Bronchial epithelial cell (primary cell): ENCODE measurements around the gene ZNF35. TPM values are rescaled to one million over a fixed set of nuclear protein-coding genes. Genes with fewer than 3 reads are reported as not detected.
"Not testable (repeated sequence)": the region's sequence is repeated elsewhere in the genome, so short reads cannot be mapped to it uniquely, and the experiment has no call there.

Source experiments
- DNase-seq: peaks from one replicate; pipeline ENCODE4 v3.0.0-alpha.2; 2010; ENCODE audit warnings: low read depth
- FAIRE-seq: peaks from 2 replicates; lab custom pipeline; 2011; peaks lifted over from hg19 to GRCh38; lab: Jason Lieb, UNC
- H3K27me3 ChIP-seq: 2 replicates; pipeline ENCODE4 v1.5.1; 2011; ENCODE audit warnings: low read length; ENCODE audit not compliant: control insufficient read depth, insufficient read depth
- H3K36me3 ChIP-seq: 2 replicates; pipeline ENCODE4 v1.5.1; 2011; ENCODE audit warnings: low read length; ENCODE audit not compliant: control insufficient read depth, insufficient read depth
- H3K4me3 ChIP-seq: 2 replicates; pipeline ENCODE4 v1.5.1; 2011; ENCODE audit warnings: mild to moderate bottlenecking, low read depth, low read length, control low read depth
- total RNA-seq: library from RNA; depleted of rRNA; stranded (reverse); fragments of >200 nt; gene quantifications from 2 replicates; pipeline ENCODE4 v1.2.1, GENCODE V29; 2014
- TF ChIP-seq, protein P1 (sequence below): IDR thresholded peaks from 2 replicates; pipeline ENCODE4 v1.5.1; 2011; ENCODE audit warnings: mild to moderate bottlenecking, moderate library complexity, low read length, control low read depth, inconsistent platforms; ENCODE audit not compliant: insufficient read depth, severe bottlenecking

The ZNF35 gene
- total RNA-seq, 1 donor from 2014 or later, result 14.5 TPM

DNA sequence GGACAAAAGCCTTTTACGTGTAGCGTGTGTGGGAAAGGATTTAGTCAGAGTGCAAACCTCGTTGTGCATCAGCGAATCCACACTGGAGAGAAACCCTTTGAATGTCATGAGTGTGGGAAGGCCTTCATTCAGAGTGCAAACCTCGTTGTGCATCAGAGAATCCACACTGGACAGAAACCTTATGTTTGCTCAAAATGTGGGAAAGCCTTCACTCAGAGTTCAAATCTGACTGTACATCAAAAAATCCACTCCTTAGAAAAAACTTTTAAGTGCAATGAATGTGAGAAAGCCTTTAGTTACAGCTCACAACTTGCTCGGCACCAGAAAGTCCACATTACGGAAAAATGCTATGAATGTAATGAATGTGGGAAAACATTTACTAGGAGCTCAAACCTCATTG is 10.5 kb downstream of the ZNF35 start:
- no peaks in the 10 kb centered on the region for H3K27me3 ChIP-seq
- DNase-seq (no peak), FAIRE-seq (no peak)
- TF ChIP-seq, protein P1, sequence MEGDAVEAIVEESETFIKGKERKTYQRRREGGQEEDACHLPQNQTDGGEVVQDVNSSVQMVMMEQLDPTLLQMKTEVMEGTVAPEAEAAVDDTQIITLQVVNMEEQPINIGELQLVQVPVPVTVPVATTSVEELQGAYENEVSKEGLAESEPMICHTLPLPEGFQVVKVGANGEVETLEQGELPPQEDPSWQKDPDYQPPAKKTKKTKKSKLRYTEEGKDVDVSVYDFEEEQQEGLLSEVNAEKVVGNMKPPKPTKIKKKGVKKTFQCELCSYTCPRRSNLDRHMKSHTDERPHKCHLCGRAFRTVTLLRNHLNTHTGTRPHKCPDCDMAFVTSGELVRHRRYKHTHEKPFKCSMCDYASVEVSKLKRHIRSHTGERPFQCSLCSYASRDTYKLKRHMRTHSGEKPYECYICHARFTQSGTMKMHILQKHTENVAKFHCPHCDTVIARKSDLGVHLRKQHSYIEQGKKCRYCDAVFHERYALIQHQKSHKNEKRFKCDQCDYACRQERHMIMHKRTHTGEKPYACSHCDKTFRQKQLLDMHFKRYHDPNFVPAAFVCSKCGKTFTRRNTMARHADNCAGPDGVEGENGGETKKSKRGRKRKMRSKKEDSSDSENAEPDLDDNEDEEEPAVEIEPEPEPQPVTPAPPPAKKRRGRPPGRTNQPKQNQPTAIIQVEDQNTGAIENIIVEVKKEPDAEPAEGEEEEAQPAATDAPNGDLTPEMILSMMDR, result no peak
- peaks cover 19% of the 10 kb centered on the region for H3K36me3 ChIP-seq
- H3K4me3 ChIP-seq, result no peak overlapping the region

DNA sequence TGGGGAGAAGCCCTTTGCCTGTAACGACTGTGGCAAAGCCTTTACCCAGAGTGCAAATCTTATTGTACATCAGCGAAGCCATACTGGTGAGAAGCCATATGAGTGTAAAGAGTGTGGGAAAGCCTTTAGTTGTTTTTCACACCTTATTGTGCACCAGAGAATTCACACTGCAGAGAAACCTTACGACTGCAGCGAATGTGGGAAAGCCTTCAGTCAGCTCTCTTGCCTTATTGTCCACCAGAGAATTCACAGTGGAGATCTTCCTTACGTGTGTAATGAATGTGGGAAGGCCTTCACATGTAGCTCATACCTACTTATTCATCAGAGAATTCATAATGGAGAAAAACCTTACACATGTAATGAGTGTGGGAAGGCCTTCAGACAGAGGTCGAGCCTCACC is 10.9 kb downstream of the ZNF35 start:
- FAIRE-seq (peak; percentile 66), DNase-seq (no peak)
- H3K36me3 ChIP-seq, result peaks cover 17% of the 10 kb centered on the region
- no peak overlapping the region for H3K4me3 ChIP-seq
- H3K27me3 ChIP-seq, result no peaks in the 10 kb centered on the region
- TF ChIP-seq, protein P1, result no peak

DNA sequence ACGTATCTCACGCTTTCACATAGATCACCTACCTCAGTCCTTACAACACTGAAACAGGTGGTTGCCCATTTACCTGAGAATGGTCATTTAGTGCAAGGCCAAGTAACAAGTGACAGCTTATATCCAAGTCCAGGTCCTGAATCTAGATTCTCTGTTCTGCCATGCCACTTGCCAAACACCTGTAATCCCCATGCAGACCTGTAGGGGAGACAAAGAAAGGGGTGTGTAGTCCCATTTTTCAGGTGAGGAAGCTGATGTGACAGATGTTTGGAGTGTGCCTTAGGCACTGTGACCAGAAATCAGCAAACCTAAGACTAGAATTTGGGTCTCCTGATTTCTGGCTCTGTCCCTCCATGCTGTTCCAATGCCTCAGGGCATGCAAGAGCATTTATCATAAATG is 12.7 kb downstream of the ZNF35 start:
- Histone ChIP-seq H3K27me3 (no peaks in the 10 kb centered on the region), H3K4me3 (no peak overlapping the region), H3K36me3 (peaks cover 17% of the 10 kb centered on the region)
- TF ChIP-seq, protein P1, result peak; percentile 22
- FAIRE-seq (no peak), DNase-seq (peak; percentile 3)

DNA sequence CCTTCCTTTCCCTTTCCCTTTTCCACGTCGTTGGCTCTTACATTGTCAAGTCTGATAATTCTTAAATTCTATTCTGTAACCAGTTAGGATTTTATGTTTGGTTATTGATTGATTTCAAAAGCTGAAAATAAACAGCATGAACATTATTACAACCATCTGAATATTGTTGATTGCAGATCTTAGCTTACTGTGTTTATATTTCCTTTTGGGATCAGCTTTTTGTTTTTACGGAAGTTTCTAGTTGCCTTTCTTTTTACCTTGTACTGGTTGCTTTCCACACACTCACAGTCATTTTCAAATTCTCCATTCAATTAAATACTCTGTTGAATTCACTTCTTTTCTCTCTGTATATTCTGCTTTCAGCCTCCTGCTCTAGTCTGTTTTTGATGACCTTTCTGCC is 16.6 kb downstream of the ZNF35 start:
- TF ChIP-seq, protein P1, result no peak
- no peak for FAIRE-seq
- Histone ChIP-seq H3K27me3 (no peaks in the 10 kb centered on the region), H3K4me3 (no peak overlapping the region), H3K36me3 (peaks cover 4% of the 10 kb centered on the region)
- no peak for DNase-seq

DNA sequence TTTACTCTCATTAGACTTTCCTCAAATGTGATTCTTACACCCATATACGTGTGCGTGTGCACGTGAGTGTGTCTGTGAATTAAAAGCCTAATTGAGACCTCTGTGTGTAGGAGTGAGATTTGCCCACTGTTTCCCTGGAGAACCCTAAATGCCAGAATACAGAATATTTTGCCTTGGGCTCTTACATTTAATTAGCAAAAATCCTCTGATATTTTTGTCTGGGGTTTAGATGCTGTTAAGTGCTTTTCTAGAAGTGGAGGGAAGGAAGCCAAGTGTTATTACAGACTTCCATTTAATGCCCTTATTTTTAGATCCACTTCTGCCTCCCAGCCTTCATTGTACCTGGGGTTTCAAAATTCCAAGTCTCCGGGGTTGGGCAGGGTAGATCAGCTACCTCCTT is 17.8 kb downstream of the ZNF35 start:
- TF ChIP-seq, protein P1, result no peak
- H3K36me3 ChIP-seq, result no peaks in the 10 kb centered on the region
- H3K4me3 ChIP-seq, result no peak overlapping the region
- no peaks in the 10 kb centered on the region for H3K27me3 ChIP-seq
- no peak for FAIRE-seq
- DNase-seq, result no peak

DNA sequence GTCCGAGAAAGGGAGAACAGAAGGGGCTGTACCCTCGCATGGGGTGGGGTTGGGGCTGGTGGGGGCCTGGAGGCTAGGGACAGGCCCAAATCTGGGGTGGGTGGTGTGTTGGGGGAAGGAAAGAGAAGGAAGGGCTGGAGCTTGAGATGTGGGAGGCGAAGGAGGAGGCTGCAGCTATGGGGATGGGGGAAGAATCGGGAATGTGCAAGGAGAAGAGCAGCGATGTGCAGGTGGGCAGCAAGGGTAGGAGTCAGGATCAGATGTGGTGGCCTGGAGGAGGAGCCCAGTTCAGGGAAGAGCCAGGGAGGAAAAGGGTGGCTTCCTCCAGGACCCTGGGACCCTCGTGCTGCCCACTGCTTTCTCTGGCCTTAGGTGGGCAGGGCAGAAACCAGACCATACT is 21.2 kb downstream of the ZNF35 start:
- FAIRE-seq, result no peak
- TF ChIP-seq, protein P1, result no peak
- no peak for DNase-seq
- no peaks in the 10 kb centered on the region for H3K27me3 ChIP-seq
- no peak overlapping the region for H3K4me3 ChIP-seq
- H3K36me3 ChIP-seq, result no peaks in the 10 kb centered on the region

DNA sequence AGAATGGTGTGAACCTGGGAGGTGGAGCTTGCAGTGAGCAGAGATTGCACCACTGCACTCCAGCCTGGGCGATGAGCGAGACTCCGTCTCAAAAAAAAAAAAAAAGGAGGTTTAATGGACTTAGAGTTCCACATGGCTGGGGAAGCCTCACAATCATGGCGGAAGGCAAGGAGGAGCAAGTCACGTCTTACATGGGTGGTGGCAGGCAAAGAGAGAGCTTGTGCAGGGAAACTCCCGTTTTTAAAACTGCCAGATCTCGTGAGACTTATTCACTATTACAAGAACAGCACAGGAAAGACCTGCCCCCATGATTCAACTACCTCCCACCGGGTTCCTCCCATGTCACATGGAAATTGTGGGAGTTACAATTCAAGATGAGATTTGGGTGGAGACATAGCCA is 24.9 kb downstream of the ZNF35 start:
- FAIRE-seq, DNase-seq: not testable (repeated sequence)

More for the DNA sequence above, 24.9 kb downstream of the ZNF35 start:
- H3K4me3 ChIP-seq, H3K27me3 ChIP-seq, H3K36me3 ChIP-seq: not testable (repeated sequence)
